Endothelial cell of umbilical vein (primary cell): ENCODE measurements around the gene CYP46A1. TPM values are rescaled to one million over a fixed set of nuclear protein-coding genes. Genes with fewer than 3 reads are reported as not detected.

Experiments used
- BruUV-seq: library from RNA; stranded (reverse); fragments of 400-500 nt; replicated peaks from 2 replicates; lab custom pipeline; 2021; lab: Mats Ljungman, UMichigan
- CTCF ChIA-PET: fragments of 300-600, 350-600 bp; sonication (Branson Sonifier 250); formaldehyde crosslinking; loops from one replicate; lab custom pipeline; 2021; ENCODE audit warnings: antibody characterized with exemption, inconsistent platforms; lab: Charles Lee
- POLR2A ChIA-PET: fragments of 300-600, 350-600 bp; sonication (Branson Sonifier 250); formaldehyde crosslinking; loops from one replicate; lab custom pipeline; 2021; ENCODE audit warnings: antibody characterized with exemption, inconsistent platforms; lab: Charles Lee
- DNase-seq: peaks from one replicate; pipeline ENCODE4 v3.0.0-alpha.2; 2011; ENCODE audit warnings: low read depth, low spot score
- FAIRE-seq: peaks from 2 replicates; lab custom pipeline; 2011; peaks lifted over from hg19 to GRCh38; lab: Jason Lieb, UNC
- H2AFZ ChIP-seq: 2 replicates; pipeline ENCODE4 v1.6.0; 2012; ENCODE audit warnings: low read depth, low read length, control low read depth, inconsistent platforms
- H3K27ac ChIP-seq: 2 replicates; pipeline ENCODE4 v1.5.1; 2011; ENCODE audit warnings: low read depth, mild to moderate bottlenecking, control low read depth, low read length, moderate library complexity; ENCODE audit not compliant: insufficient read depth
- H3K27me3 ChIP-seq, 2 experiments: 2 replicates each; pipeline versions ENCODE4 v1.6.0 to v1.6.1; 2011; ENCODE audit warnings: low read length in 2 of 2, mixed read lengths in 1 of 2; ENCODE audit not compliant: control insufficient read depth in 2 of 2, insufficient read depth in 2 of 2
- H3K36me3 ChIP-seq, 2 experiments: 2 replicates in 1 of 2; 3 replicates in 1 of 2; pipeline ENCODE4 v1.5.1; 2011; ENCODE audit warnings: low read length in 2 of 2, mild to moderate bottlenecking in 1 of 2, moderate library complexity in 1 of 2; ENCODE audit not compliant: control insufficient read depth in 2 of 2, insufficient read depth in 2 of 2; ENCODE audit errors: extremely low read depth in 1 of 2
- H3K4me1 ChIP-seq: 3 replicates; pipeline ENCODE4 v1.5.1; 2011; ENCODE audit warnings: mild to moderate bottlenecking, low read length; ENCODE audit not compliant: control insufficient read depth, insufficient read depth; ENCODE audit errors: extremely low read depth
- H3K4me2 ChIP-seq: 2 replicates; pipeline ENCODE4 v1.6.1; 2011; ENCODE audit warnings: low read length, control low read depth, mixed read lengths; ENCODE audit not compliant: insufficient read depth
- H3K4me3 ChIP-seq, 3 experiments: fragments of 200-600 bp in 1 of 3; sonication (generic), shearing (Covaris generic) in 1 of 3; replicated peaks in 1 of 3; 2 replicates each; pipeline ENCODE4 v1.5.1; 2011 to 2016; ENCODE audit warnings: control low read depth in 3 of 3, low read length in 3 of 3, mild to moderate bottlenecking in 2 of 3, inconsistent platforms in 1 of 3, low read depth in 1 of 3, moderate library complexity in 1 of 3; ENCODE audit not compliant: insufficient read depth in 1 of 3
- H3K79me2 ChIP-seq: 2 replicates; pipeline ENCODE4 v1.6.0; 2012; ENCODE audit warnings: low read length, inconsistent platforms; ENCODE audit not compliant: control insufficient read depth, insufficient read depth
- H3K9ac ChIP-seq: replicated peaks from 2 replicates; pipeline ENCODE3; 2011; ENCODE audit warnings: low read length, control low read depth; ENCODE audit not compliant: insufficient read depth; ENCODE audit errors: extremely low read depth
- H3K9me1 ChIP-seq: replicated peaks from 3 replicates; pipeline ENCODE4 v1.6.0; 2011; ENCODE audit warnings: mild to moderate bottlenecking, low read length; ENCODE audit not compliant: control insufficient read depth, insufficient read depth; ENCODE audit errors: extremely low read depth
- H3K9me3 ChIP-seq: replicated peaks from 2 replicates; pipeline ENCODE4 v1.5.1; 2012; ENCODE audit warnings: low read length, inconsistent platforms; ENCODE audit not compliant: control insufficient read depth, insufficient read depth
- H4K20me1 ChIP-seq: replicated peaks from 2 replicates; pipeline ENCODE3; 2011; ENCODE audit warnings: mild to moderate bottlenecking, low read length; ENCODE audit not compliant: control insufficient read depth, insufficient read depth; ENCODE audit errors: extremely low read depth
- EZH2 ChIP-seq: IDR thresholded peaks from 2 replicates; pipeline ENCODE4 v1.6.1; 2012; ENCODE audit warnings: borderline replicate concordance, low read depth, mild to moderate bottlenecking, moderate library complexity, low read length, inconsistent platforms; ENCODE audit not compliant: severe bottlenecking
- FOS ChIP-seq: IDR thresholded peaks from 2 replicates; pipeline ENCODE4 v1.6.1; 2011; ENCODE audit warnings: mild to moderate bottlenecking, low read length, moderate library complexity, borderline replicate concordance; ENCODE audit not compliant: insufficient read depth
- GATA2 ChIP-seq: IDR thresholded peaks from 2 replicates; pipeline ENCODE4 v1.7.0; 2011; ENCODE audit warnings: low read depth, mild to moderate bottlenecking, moderate library complexity, mixed read lengths, low read length; ENCODE audit not compliant: insufficient read length, insufficient read depth
- JUN ChIP-seq: IDR thresholded peaks from 2 replicates; pipeline ENCODE4 v1.6.1; 2011; ENCODE audit warnings: borderline replicate concordance, low read depth; ENCODE audit not compliant: insufficient read length, insufficient read depth
- MYC ChIP-seq: IDR thresholded peaks from one replicate; pipeline ENCODE4 v1.6.1; 2011; ENCODE audit warnings: mild to moderate bottlenecking, low read depth, low read length
- POLR2A ChIP-seq: IDR thresholded peaks from 2 replicates; pipeline ENCODE4 v1.6.1; 2012; ENCODE audit warnings: low read depth, mild to moderate bottlenecking, control low read depth, low read length
- POLR2AphosphoS5 ChIP-seq: IDR thresholded peaks from 2 replicates; pipeline ENCODE4 v1.6.1; 2012; ENCODE audit warnings: low read depth, mild to moderate bottlenecking, control low read depth, low read length, moderate library complexity; ENCODE audit not compliant: insufficient read depth
- dilution Hi-C: fragments of 300-500 bp; cut with MboI; formaldehyde crosslinking; loops from one replicate; pipeline ENCODE4 v1.15.0; 2019; ENCODE audit warnings: low sequenced_read_pairs; ENCODE audit not compliant: extremely low pct_ligation_motif_present
- intact Hi-C: fragments of 100-400 bp; cut with micrococcal nuclease; formaldehyde crosslinking; loops from one replicate; pipeline ENCODE4 v1.10.0; 2022
- polyA plus RNA-seq, 4 experiments: library from polyadenylated mRNA; depleted of rRNA in 3 of 4; stranded (reverse) in 3 of 4; unstranded in 1 of 4; fragments of >200 nt; gene quantifications; 2 replicates each; pipeline versions ENCODE4 v1.2.1 to v1.2.3, GENCODE V29; 2011 to 2012; ENCODE audit warnings: missing spikeins in 1 of 4
- total RNA-seq: library from RNA; stranded (reverse); gene quantifications from 2 replicates; pipeline ENCODE4 v1.2.3, GENCODE V29; 2021
- TF ChIP-seq, protein P1 (sequence below): IDR thresholded peaks from 2 replicates; pipeline ENCODE4 v1.6.1; 2011; ENCODE audit not compliant: insufficient read depth, insufficient read length
- TF ChIP-seq, protein P2 (sequence below), 2 donors: IDR thresholded peaks; 1 replicate in 1 of 2; 2 replicates in 1 of 2; pipeline ENCODE4 v1.5.1; 2011; ENCODE audit warnings: low read length in 2 of 2, mild to moderate bottlenecking in 2 of 2, moderate library complexity in 2 of 2, control low read depth in 1 of 2, inconsistent platforms in 1 of 2, low read depth in 1 of 2; ENCODE audit not compliant: insufficient read depth in 1 of 2; ENCODE audit errors: extremely low read depth in 1 of 2

Gene CYP46A1
- total and polyA plus RNA-seq, 2 donors (not counting 3 experiments of a cell fraction or from before 2014, with no cell fraction given): 0.03 to 0.24 TPM

GRCh38 chr14:99635116-99635515 is 49.0 kb upstream of the CYP46A1 start:
- no peak overlapping the region for H3K4me2 ChIP-seq
- DNase-seq (no peak), FAIRE-seq (no peak)
- H3K9me1 ChIP-seq: no peaks in the 10 kb centered on the region
- CTCF ChIA-PET: no interaction called here
- no peak for TF ChIP-seq POLR2A
- no peak for TF ChIP-seq MYC
- TF ChIP-seq, protein P1, sequence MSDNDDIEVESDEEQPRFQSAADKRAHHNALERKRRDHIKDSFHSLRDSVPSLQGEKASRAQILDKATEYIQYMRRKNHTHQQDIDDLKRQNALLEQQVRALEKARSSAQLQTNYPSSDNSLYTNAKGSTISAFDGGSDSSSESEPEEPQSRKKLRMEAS: no peak
- no peak for TF ChIP-seq FOS
- TF ChIP-seq, protein P2, sequence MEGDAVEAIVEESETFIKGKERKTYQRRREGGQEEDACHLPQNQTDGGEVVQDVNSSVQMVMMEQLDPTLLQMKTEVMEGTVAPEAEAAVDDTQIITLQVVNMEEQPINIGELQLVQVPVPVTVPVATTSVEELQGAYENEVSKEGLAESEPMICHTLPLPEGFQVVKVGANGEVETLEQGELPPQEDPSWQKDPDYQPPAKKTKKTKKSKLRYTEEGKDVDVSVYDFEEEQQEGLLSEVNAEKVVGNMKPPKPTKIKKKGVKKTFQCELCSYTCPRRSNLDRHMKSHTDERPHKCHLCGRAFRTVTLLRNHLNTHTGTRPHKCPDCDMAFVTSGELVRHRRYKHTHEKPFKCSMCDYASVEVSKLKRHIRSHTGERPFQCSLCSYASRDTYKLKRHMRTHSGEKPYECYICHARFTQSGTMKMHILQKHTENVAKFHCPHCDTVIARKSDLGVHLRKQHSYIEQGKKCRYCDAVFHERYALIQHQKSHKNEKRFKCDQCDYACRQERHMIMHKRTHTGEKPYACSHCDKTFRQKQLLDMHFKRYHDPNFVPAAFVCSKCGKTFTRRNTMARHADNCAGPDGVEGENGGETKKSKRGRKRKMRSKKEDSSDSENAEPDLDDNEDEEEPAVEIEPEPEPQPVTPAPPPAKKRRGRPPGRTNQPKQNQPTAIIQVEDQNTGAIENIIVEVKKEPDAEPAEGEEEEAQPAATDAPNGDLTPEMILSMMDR (IDR thresholded peaks at IDR 0.05; ENCODE audit: extremely low read depth in 1 of 2, insufficient read depth in 1 of 2, low read depth in 1 of 2, low read length in 2 of 2): no peak
- no peak for TF ChIP-seq EZH2
- no peak for TF ChIP-seq GATA2
- no peak for TF ChIP-seq POLR2AphosphoS5
- TF ChIP-seq JUN: no peak
- H3K4me3 ChIP-seq: no peak overlapping the region
- H2AFZ ChIP-seq: no peak overlapping the region
- no TSS peak for BruUV-seq
- intact Hi-C loops (no loop called here), dilution Hi-C loops (no loop called here)
- no peaks in the 10 kb centered on the region for H3K36me3 ChIP-seq
- no peaks in the 10 kb centered on the region for H3K4me1 ChIP-seq
- H4K20me1 ChIP-seq: no peaks in the 10 kb centered on the region
- H3K79me2 ChIP-seq: no peaks in the 10 kb centered on the region
- H3K27me3 ChIP-seq: no peaks in the 10 kb centered on the region
- no peak overlapping the region for H3K27ac ChIP-seq
- no peak overlapping the region for H3K9ac ChIP-seq
- POLR2A ChIA-PET: no interaction called here
- H3K9me3 ChIP-seq: no peaks in the 10 kb centered on the region
